ENCODE data around the gene TSEN34. TPM values are rescaled to one million over a fixed set of nuclear protein-coding genes. Genes with fewer than 3 reads are reported as not detected.
"Not testable (repeated sequence)": the region's sequence is repeated elsewhere in the genome, so short reads cannot be mapped to it uniquely, and the experiment has no call there.

TSEN34 gene
- total RNA-seq, 6 donors from 2014 or later: 43.2 to 78.4 (median 49.7) TPM

GRCh38 chr19:54189735-54190502, 1.2 kb upstream of the TSEN34 start:
- TF ChIP-seq POLR2A (IDR thresholded peaks at IDR 0.05) (peak in 3 of 4 donors; percentile 34 to 81 (median 79)), EP300 (IDR thresholded peaks at IDR 0.05) (peak in 1 of 4 donors; percentile 76), POLR2AphosphoS5 (IDR thresholded peaks at IDR 0.05) (peak; percentile 72 to 90), CTCF (IDR thresholded peaks at IDR 0.05) (peak in 1 of 6 experiments; percentile 15)
- no peaks in the 10 kb centered on the region for H3K27me3 ChIP-seq
- peak overlapping the region in 3 of 4 donors; percentile 78 to 85 (median 82) for H3K4me3 ChIP-seq
- no peaks in the 10 kb centered on the region for H3K9me3 ChIP-seq
- peaks cover 19 to 33% (median 22%) of the 10 kb centered on the region in 4 donors for H3K4me1 ChIP-seq
- ATAC-seq (ENCODE audit: low FRiP score in 2 of 2): peak; percentile 86 to 95
- H3K36me3 ChIP-seq: peaks cover 0 to 28% (median 19%) of the 10 kb centered on the region in 4 donors
- WGBS, 2 donors: 0 to 1% methylated on average over 39 to 50 of the region's 65 CpGs
- peak overlapping the region; percentile 99 to 100 (median 99) for H3K27ac ChIP-seq
- DNase-seq: peak; percentile 100

- H3K27ac ChIP-seq: peak overlapping the region; percentile 99 to 100 (median 99)
- peak; percentile 85 to 93 for ATAC-seq (ENCODE audit: low FRiP score in 2 of 2)
- H3K4me3 ChIP-seq: peak overlapping the region; percentile 73 to 85 (median 80)
- peaks cover 19 to 33% (median 22%) of the 10 kb centered on the region in 4 donors for H3K4me1 ChIP-seq
- 0 to 3% methylated on average over 6 to 54 of the region's 56 CpGs for WGBS, 2 donors
- peak; percentile 99 for DNase-seq
- TF ChIP-seq EP300 (IDR thresholded peaks at IDR 0.05) (no peak), POLR2AphosphoS5 (IDR thresholded peaks at IDR 0.05) (peak in 1 of 2 donors; percentile 19), POLR2A (IDR thresholded peaks at IDR 0.05) (no peak), CTCF (IDR thresholded peaks at IDR 0.05) (no peak)
- no peaks in the 10 kb centered on the region for H3K9me3 ChIP-seq
- H3K27me3 ChIP-seq: no peaks in the 10 kb centered on the region
- H3K36me3 ChIP-seq: peaks cover 0 to 29% (median 19%) of the 10 kb centered on the region in 4 donors
These were observed 551 bp upstream of the TSEN34 start for GRCh38 chr19:54190503-54191010.

- H3K9me3 ChIP-seq: no peaks in the 10 kb centered on the region
- peaks cover 0 to 22% (median 15%) of the 10 kb centered on the region in 4 donors for H3K36me3 ChIP-seq
- H3K27me3 ChIP-seq: no peaks in the 10 kb centered on the region
- peak overlapping the region; percentile 99 to 100 (median 99) for H3K27ac ChIP-seq
- TF ChIP-seq EP300 (IDR thresholded peaks at IDR 0.05): no peak
- no peak for TF ChIP-seq POLR2AphosphoS5 (IDR thresholded peaks at IDR 0.05)
- DNase-seq (peak in 1 of 2 donors; percentile 88), ATAC-seq (ENCODE audit: low FRiP score in 2 of 2) (no peak)
- WGBS, 2 donors: 68 to 73% methylated on average over 16 to 19 of the region's 19 CpGs
- H3K4me3 ChIP-seq: peak overlapping the region; percentile 73 to 85 (median 80)
- H3K4me1 ChIP-seq: peaks cover 19 to 33% (median 22%) of the 10 kb centered on the region in 4 donors
These were observed 824 bp downstream of the TSEN34 start for GRCh38 chr19:54191811-54192453.

GRCh38 chr19:54193011-54193410, 1.9 kb downstream of the TSEN34 start:
- no peak for DNase-seq
- no peak for TF ChIP-seq CTCF (IDR thresholded peaks at IDR 0.05)
- no peak for TF ChIP-seq POLR2AphosphoS5 (IDR thresholded peaks at IDR 0.05)
- TF ChIP-seq EP300 (IDR thresholded peaks at IDR 0.05): no peak
- no peak for TF ChIP-seq POLR2A (IDR thresholded peaks at IDR 0.05)
- Histone ChIP-seq H3K27ac (peak overlapping the region in 1 of 4 donors; percentile 99), H3K4me3 (no peak overlapping the region), H3K9me3 (no peaks in the 10 kb centered on the region), H3K4me1 (peaks cover 18 to 31% (median 20%) of the 10 kb centered on the region in 4 donors), H3K36me3 (peaks cover 0 to 20% (median 14%) of the 10 kb centered on the region in 4 donors), H3K27me3 (no peaks in the 10 kb centered on the region)
- ATAC-seq (ENCODE audit: low FRiP score in 2 of 2): no peak
- WGBS, 2 donors: 91 to 95% methylated on average over 11 of the region's 11 CpGs

- WGBS, 2 donors: 91 to 94% methylated on average over 12 of the region's 12 CpGs
- not testable (repeated sequence) for DNase-seq; H3K9me3 ChIP-seq; ATAC-seq (ENCODE audit: low FRiP score in 2 of 2); H3K4me3 ChIP-seq; H3K27me3 ChIP-seq; H3K27ac ChIP-seq
- Histone ChIP-seq H3K4me1 (peaks cover 9 to 20% (median 11%) of the 10 kb centered on the region in 4 donors), H3K36me3 (peaks cover 0 to 20% (median 14%) of the 10 kb centered on the region in 4 donors)
These were observed 3.4 kb downstream of the TSEN34 start for GRCh38 chr19:54194463-54194862.

Measured in upper lobe of left lung (tissue), 6 donors.